ENCODE data around the gene TRIP4. TPM values are rescaled to one million over a fixed set of nuclear protein-coding genes. Genes with fewer than 3 reads are reported as not detected.
A peak's percentile ranks its signal among the peaks of the same experiment; 100 is the strongest.

TRIP4 gene
- total RNA-seq, 4 donors from 2014 or later, result 16.9 to 53.3 (median 23.9) TPM

- in situ Hi-C loops (cut with MboI; ENCODE audit: low pct_ligation_motif_present in 1 of 4, low pct_unique_long_range_greater_than_20kb in 1 of 4, low sequenced_read_pairs in 3 of 4), result no loop called here
- WGBS, 2 donors (ENCODE audit: low coverage in 1 of 2), result 50 to 78% methylated on average over 1 to 3 of the region's 3 CpGs
- DNase-seq, result no peak
- H3K9me3 ChIP-seq, result no peaks in the 10 kb centered on the region
- no peak overlapping the region for H3K4me3 ChIP-seq
- no peaks in the 10 kb centered on the region for H3K27me3 ChIP-seq
- peaks cover 0 to 3% (median 0%) of the 10 kb centered on the region in 4 donors for H3K36me3 ChIP-seq
- peak overlapping the region; percentile 57 to 77 (median 72) for H3K27ac ChIP-seq
- no peak for TF ChIP-seq CTCF (IDR thresholded peaks at IDR 0.05)
- no peak for TF ChIP-seq EP300 (IDR thresholded peaks at IDR 0.05; ENCODE audit: low read depth)
- no peak for TF ChIP-seq POLR2AphosphoS5 (IDR thresholded peaks at IDR 0.05)
- H3K4me1 ChIP-seq, result peaks cover 26 to 60% (median 32%) of the 10 kb centered on the region in 4 donors
- intact Hi-C loops (cut with DNase I; ENCODE audit: low total_unique reads), result no loop called here
Observed at GRCh38 chr15:64502551-64502950, 114.9 kb downstream of the TRIP4 start.

GRCh38 chr15:64503197-64503596, 115.6 kb downstream of the TRIP4 start:
- intact Hi-C loops (cut with DNase I; ENCODE audit: low total_unique reads) (no loop called here), in situ Hi-C loops (cut with MboI; ENCODE audit: low pct_ligation_motif_present in 1 of 4, low pct_unique_long_range_greater_than_20kb in 1 of 4, low sequenced_read_pairs in 3 of 4) (no loop called here)
- DNase-seq, result no peak

GRCh38 chr15:64503640-64504039, 116.0 kb downstream of the TRIP4 start:
- 7 to 14% methylated on average over 1 of the region's 1 CpG for WGBS, 2 donors (ENCODE audit: low coverage in 1 of 2)
- intact Hi-C loops (cut with DNase I; ENCODE audit: low total_unique reads), result no loop called here
- Histone ChIP-seq H3K4me3 (no peak overlapping the region), H3K36me3 (peaks cover 0 to 3% (median 0%) of the 10 kb centered on the region in 4 donors), H3K9me3 (no peaks in the 10 kb centered on the region), H3K27me3 (no peaks in the 10 kb centered on the region), H3K4me1 (peaks cover 31 to 70% (median 39%) of the 10 kb centered on the region in 4 donors), H3K27ac (peak overlapping the region; percentile 49 to 77 (median 72))
- TF ChIP-seq EP300 (IDR thresholded peaks at IDR 0.05; ENCODE audit: low read depth) (no peak), CTCF (IDR thresholded peaks at IDR 0.05) (no peak), POLR2AphosphoS5 (IDR thresholded peaks at IDR 0.05) (no peak), POLR2A (IDR thresholded peaks at IDR 0.05) (no peak)
- no peak for DNase-seq
- in situ Hi-C loops (cut with MboI; ENCODE audit: low pct_ligation_motif_present in 1 of 4, low pct_unique_long_range_greater_than_20kb in 1 of 4, low sequenced_read_pairs in 3 of 4), result no loop called here

More at GRCh38 chr15:64503197-64503596, 115.6 kb downstream of the TRIP4 start:
- Histone ChIP-seq H3K4me3 (no peak overlapping the region), H3K4me1 (peaks cover 31 to 67% (median 38%) of the 10 kb centered on the region in 4 donors), H3K27ac (peak overlapping the region; percentile 49 to 77 (median 72)), H3K9me3 (no peaks in the 10 kb centered on the region), H3K27me3 (no peaks in the 10 kb centered on the region), H3K36me3 (peaks cover 0 to 3% (median 0%) of the 10 kb centered on the region in 4 donors)
- TF ChIP-seq EP300 (IDR thresholded peaks at IDR 0.05; ENCODE audit: low read depth) (no peak), POLR2AphosphoS5 (IDR thresholded peaks at IDR 0.05) (peak in 2 of 3 donors; percentile 18 to 39)
- 20 to 41% methylated on average over 1 to 4 of the region's 4 CpGs for WGBS, 2 donors (ENCODE audit: low coverage in 1 of 2)

Small RNAs within 50 kb of the gene (small RNA-seq; reads per million reads assigned to genes)
- 0 reads per million in 4 donors for gene RF00019
- gene RF00554, result 0 reads per million in 4 donors

Other genes with a start within 250 kb of the TRIP4 start
- 1 to 10 TPM in 2 of 4 donors, not detected in 2; 2.2 to 3.7 TPM for gene SNX22, start 236.1 kb upstream of the TRIP4 start, total RNA-seq
- gene PPIB, start 224.8 kb upstream of the TRIP4 start, total RNA-seq, result 100 to 1,000 TPM in 3 of 4 donors, 10 to 100 TPM in 1; 39.6 to 226 (median 154) TPM
- gene CSNK1G1, start 31.7 kb upstream of the TRIP4 start, total RNA-seq, result 10 to 100 TPM in 3 of 4 donors, 1 to 10 TPM in 1; 6.2 to 34.4 (median 19.7) TPM
- gene PCLAF, start 6.4 kb upstream of the TRIP4 start, total RNA-seq, result 10 to 100 TPM in 1 of 4 donors, 1 to 10 TPM in 2, not detected in 1; 3.3 to 21.5 (median 4.0) TPM
- gene ZNF609, start 72.7 kb downstream of the TRIP4 start, total RNA-seq, result 10 to 100 TPM; 16.1 to 34.8 (median 28.2) TPM

Data from transverse colon (tissue), 4 donors.